OCI-LY1 (cell line): ENCODE measurements around the gene PXDC1.

ENCODE experiments used
- EZH2 ChIP-seq: fragments of 200-600 bp; sonication (generic), shearing (Covaris generic); IDR thresholded peaks from 2 replicates; pipeline ENCODE4 v1.8.0; 2017; ENCODE audit warnings: borderline replicate concordance, mixed run types, mild to moderate bottlenecking, antibody characterized with exemption, low read length, moderate library complexity, mixed read lengths
- TF ChIP-seq, protein P1 (sequence below): fragments of 200-600 bp; sonication (generic), shearing (Covaris generic); IDR thresholded peaks from 2 replicates; pipeline ENCODE4 v1.5.1; 2017; ENCODE audit warnings: mild to moderate bottlenecking, antibody characterized with exemption, low read length, moderate library complexity, mixed read lengths

GRCh38 chr6:3798055-3798919, 46.8 kb upstream of the PXDC1 start:
- TF ChIP-seq, protein P1, sequence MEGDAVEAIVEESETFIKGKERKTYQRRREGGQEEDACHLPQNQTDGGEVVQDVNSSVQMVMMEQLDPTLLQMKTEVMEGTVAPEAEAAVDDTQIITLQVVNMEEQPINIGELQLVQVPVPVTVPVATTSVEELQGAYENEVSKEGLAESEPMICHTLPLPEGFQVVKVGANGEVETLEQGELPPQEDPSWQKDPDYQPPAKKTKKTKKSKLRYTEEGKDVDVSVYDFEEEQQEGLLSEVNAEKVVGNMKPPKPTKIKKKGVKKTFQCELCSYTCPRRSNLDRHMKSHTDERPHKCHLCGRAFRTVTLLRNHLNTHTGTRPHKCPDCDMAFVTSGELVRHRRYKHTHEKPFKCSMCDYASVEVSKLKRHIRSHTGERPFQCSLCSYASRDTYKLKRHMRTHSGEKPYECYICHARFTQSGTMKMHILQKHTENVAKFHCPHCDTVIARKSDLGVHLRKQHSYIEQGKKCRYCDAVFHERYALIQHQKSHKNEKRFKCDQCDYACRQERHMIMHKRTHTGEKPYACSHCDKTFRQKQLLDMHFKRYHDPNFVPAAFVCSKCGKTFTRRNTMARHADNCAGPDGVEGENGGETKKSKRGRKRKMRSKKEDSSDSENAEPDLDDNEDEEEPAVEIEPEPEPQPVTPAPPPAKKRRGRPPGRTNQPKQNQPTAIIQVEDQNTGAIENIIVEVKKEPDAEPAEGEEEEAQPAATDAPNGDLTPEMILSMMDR, result no peak
- TF ChIP-seq EZH2, result no peak
